Activated B cell treated with CpG ODN at 0.5 μM for 24 hours (primary cell): Measurements from ENCODE around the gene DCST2. TPM values are rescaled to one million over a fixed set of nuclear protein-coding genes. Genes with fewer than 3 reads are reported as not detected.

Experiments
- ATAC-seq: fragments of 200-7000 bp; cut with Tn5 transposase; one replicate; pipeline ENCODE4 v1.10.0; 2021; ENCODE audit warnings: low read depth, mild to moderate bottlenecking, moderate library complexity
- CTCF ChIA-PET: fragments of 350-600 bp; sonication (Branson Sonifier 250); formaldehyde crosslinking; loops from one replicate; lab custom pipeline; 2021; ENCODE audit warnings: antibody characterized with exemption; lab: Charles Lee
- POLR2A ChIA-PET: fragments of 350-600 bp; sonication (Branson Sonifier 250); formaldehyde crosslinking; loops from one replicate; lab custom pipeline; 2021; ENCODE audit warnings: antibody characterized with exemption; lab: Charles Lee
- DNase-seq: peaks from one replicate; pipeline ENCODE4 v3.0.0; 2022
- H3K27ac Mint-ChIP-seq: one replicate; pipeline ENCODE4 v1.8.0; 2020; ENCODE audit warnings: mixed read lengths
- H3K27me3 Mint-ChIP-seq: one replicate; pipeline ENCODE4 v1.8.0; 2021; ENCODE audit warnings: mixed read lengths
- H3K36me3 Mint-ChIP-seq: one replicate; pipeline ENCODE4 v1.8.0; 2021; ENCODE audit warnings: low read depth, mixed read lengths
- H3K4me1 Mint-ChIP-seq: one replicate; pipeline ENCODE4 v1.8.0; 2021; ENCODE audit warnings: mixed read lengths
- H3K4me3 Mint-ChIP-seq: one replicate; pipeline ENCODE4 v1.8.0; 2020; ENCODE audit warnings: mild to moderate bottlenecking, mixed read lengths
- H3K9me3 Mint-ChIP-seq: one replicate; pipeline ENCODE4 v1.8.0; 2020; ENCODE audit warnings: mixed read lengths
- intact Hi-C: fragments of 100-400 bp; cut with micrococcal nuclease; formaldehyde crosslinking; loops from one replicate; pipeline ENCODE4 v1.15.1; 2024
- total RNA-seq: library from RNA; stranded (reverse); gene quantifications from 2 replicates; pipeline ENCODE4 v1.2.3, GENCODE V29; 2022
- TF ChIP-seq, protein P1 (sequence below): fragments of 200-600 bp; IDR thresholded peaks from one replicate; pipeline ENCODE4 v1.8.0; 2022; ENCODE audit warnings: antibody characterized with exemption, mild to moderate bottlenecking

DCST2 gene
- total RNA-seq, 1 donor from 2014 or later, result 1.0 TPM

GRCh38 chr1:154969860-154970452, 63.6 kb downstream of the DCST2 start:
- Mint-ChIP-seq H3K27me3 (no peaks in the 10 kb centered on the region), H3K36me3 (peaks cover 57% of the 10 kb centered on the region), H3K9me3 (no peaks in the 10 kb centered on the region), H3K4me1 (peaks cover 29% of the 10 kb centered on the region), H3K27ac (peak overlapping the region; percentile 62), H3K4me3 (no peak overlapping the region)
- no peak for ATAC-seq
- TF ChIP-seq, protein P1, sequence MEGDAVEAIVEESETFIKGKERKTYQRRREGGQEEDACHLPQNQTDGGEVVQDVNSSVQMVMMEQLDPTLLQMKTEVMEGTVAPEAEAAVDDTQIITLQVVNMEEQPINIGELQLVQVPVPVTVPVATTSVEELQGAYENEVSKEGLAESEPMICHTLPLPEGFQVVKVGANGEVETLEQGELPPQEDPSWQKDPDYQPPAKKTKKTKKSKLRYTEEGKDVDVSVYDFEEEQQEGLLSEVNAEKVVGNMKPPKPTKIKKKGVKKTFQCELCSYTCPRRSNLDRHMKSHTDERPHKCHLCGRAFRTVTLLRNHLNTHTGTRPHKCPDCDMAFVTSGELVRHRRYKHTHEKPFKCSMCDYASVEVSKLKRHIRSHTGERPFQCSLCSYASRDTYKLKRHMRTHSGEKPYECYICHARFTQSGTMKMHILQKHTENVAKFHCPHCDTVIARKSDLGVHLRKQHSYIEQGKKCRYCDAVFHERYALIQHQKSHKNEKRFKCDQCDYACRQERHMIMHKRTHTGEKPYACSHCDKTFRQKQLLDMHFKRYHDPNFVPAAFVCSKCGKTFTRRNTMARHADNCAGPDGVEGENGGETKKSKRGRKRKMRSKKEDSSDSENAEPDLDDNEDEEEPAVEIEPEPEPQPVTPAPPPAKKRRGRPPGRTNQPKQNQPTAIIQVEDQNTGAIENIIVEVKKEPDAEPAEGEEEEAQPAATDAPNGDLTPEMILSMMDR, result no peak
- DNase-seq, result no peak
- intact Hi-C loops, result loop anchor here (10.0 kb wide), 1 partner anchor 205 kb away; the partner anchor contains the start of genes KRTCAP2 and TRIM46
- ChIA-PET POLR2A (interaction anchor here (0.6 to 6.9 kb wide), 4 partner anchors 9 to 322 kb away, joined by 4 to 53 read pairs (median 6); partner anchors contain the start of genes FLAD1 and PYGO2), CTCF (interaction anchor here (2.8 kb wide), 1 partner anchor 47 kb away, joined by 11 read pairs; no protein-coding TSS in a partner anchor)

DNA sequence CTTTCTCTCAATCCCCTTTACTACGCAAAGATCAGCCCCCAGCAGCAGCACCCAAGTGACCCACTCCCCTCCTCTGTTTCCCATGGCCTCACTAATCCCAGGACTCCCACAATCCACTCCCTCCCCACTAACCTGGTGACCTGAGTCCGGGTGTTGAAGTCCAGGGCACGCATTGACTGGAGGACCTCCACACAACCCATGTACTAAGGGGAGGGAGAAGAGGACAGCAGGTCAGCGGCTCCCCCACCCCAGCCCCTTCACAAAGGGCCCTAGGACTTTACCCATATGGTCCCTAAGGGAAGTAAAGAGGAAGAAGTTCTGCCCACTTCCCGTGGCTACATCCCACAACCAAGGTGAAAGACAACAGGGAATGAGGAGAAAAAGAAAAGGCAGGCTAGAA, 64.3 kb downstream of the DCST2 start:
- TF ChIP-seq, protein P1, result no peak

DNA sequence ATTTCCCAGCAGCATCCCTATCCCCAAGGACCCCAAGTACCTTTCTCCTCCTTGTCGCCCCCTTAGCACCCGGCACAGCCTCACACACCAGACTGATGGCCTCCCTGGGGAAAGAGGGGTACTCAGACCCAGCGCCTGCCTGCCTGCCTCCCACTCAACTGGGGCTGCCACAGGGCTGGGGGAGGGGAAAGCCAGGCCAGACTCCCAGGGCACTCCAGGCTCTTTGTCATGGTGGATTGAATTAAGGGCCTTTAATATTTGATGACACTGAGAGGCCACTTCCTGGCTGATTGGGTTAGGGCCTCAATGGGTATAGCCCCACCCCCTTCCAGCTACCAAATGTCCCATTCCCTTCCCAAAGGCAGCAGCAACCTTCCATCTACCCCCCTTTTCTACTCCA, 64.8 kb downstream of the DCST2 start:
- DNase-seq, result no peak
- intact Hi-C loops, result no loop called here
- no peak for ATAC-seq
- TF ChIP-seq, protein P1, result no peak
- H3K27ac Mint-ChIP-seq, result no peak overlapping the region
- POLR2A ChIA-PET, result no interaction called here
- H3K36me3 Mint-ChIP-seq, result peaks cover 68% of the 10 kb centered on the region
- H3K4me1 Mint-ChIP-seq, result peaks cover 32% of the 10 kb centered on the region
- H3K9me3 Mint-ChIP-seq, result no peaks in the 10 kb centered on the region
- H3K4me3 Mint-ChIP-seq, result no peak overlapping the region
- CTCF ChIA-PET, result no interaction called here
- no peaks in the 10 kb centered on the region for H3K27me3 Mint-ChIP-seq

More for the DNA sequence above, 64.3 kb downstream of the DCST2 start:
- Mint-ChIP-seq H3K36me3 (peaks cover 63% of the 10 kb centered on the region), H3K4me1 (peaks cover 29% of the 10 kb centered on the region), H3K4me3 (no peak overlapping the region), H3K27ac (peak overlapping the region; percentile 62), H3K27me3 (no peaks in the 10 kb centered on the region), H3K9me3 (no peaks in the 10 kb centered on the region)
- ATAC-seq (no peak), DNase-seq (no peak)
- intact Hi-C loops, result no loop called here
- CTCF ChIA-PET, result no interaction called here
- POLR2A ChIA-PET, result interaction anchor here (6.9 kb wide), 1 partner anchor 9 kb away, joined by 53 read pairs; the partner anchor contains the start of gene PYGO2

Other genes with a start within 250 kb of the DCST2 start
- 0.44 and 1.1 TPM in 2 replicates for gene KCNN3, start 163.5 kb downstream of the DCST2 start, total RNA-seq
- gene PMVK, start 97.1 kb downstream of the DCST2 start, total RNA-seq, result 24.6 and 26.3 TPM in 2 replicates
- 42.4 and 43.2 TPM in 2 replicates for gene PBXIP1, start 77.7 kb downstream of the DCST2 start, total RNA-seq
- gene PYGO2, start 72.0 kb downstream of the DCST2 start, total RNA-seq, result 33.1 and 38.1 TPM in 2 replicates
- gene SHC1, start 63.0 kb downstream of the DCST2 start, total RNA-seq, result 59.3 and 60.9 TPM in 2 replicates
- gene CKS1B, start 59.1 kb downstream of the DCST2 start, total RNA-seq, result 25.3 and 26.6 TPM in 2 replicates
- gene FLAD1, start 50.4 kb downstream of the DCST2 start, total RNA-seq, result 64.1 and 69.0 TPM in 2 replicates
- gene LENEP, start 40.2 kb downstream of the DCST2 start, total RNA-seq, result 1.8 and 2.4 TPM in 2 replicates
- gene ZBTB7B, start 31.0 kb downstream of the DCST2 start, total RNA-seq, result 56.2 and 56.6 TPM in 2 replicates
- not detected in 2 replicates for gene DCST1, start within 50 bp of the DCST2 start, total RNA-seq
- gene ADAM15, start 17.5 kb upstream of the DCST2 start, total RNA-seq, result 11.3 and 13.7 TPM in 2 replicates
- gene EFNA4, start 30.0 kb upstream of the DCST2 start, total RNA-seq, result 7.8 and 9.5 TPM in 2 replicates
- 1.2 and 1.7 TPM in 2 replicates for gene EFNA3, start 45.1 kb upstream of the DCST2 start, total RNA-seq
- 0.29 TPM in 1 of 2 replicates, not detected in the other for gene EFNA1, start 94.1 kb upstream of the DCST2 start, total RNA-seq
- 77.3 and 85.2 TPM in 2 replicates for gene SLC50A1, start 102.1 kb upstream of the DCST2 start, total RNA-seq
- gene DPM3, start 106.8 kb upstream of the DCST2 start, total RNA-seq, result 33.2 and 36.8 TPM in 2 replicates
- 128 and 132 TPM in 2 replicates for gene KRTCAP2, start 139.5 kb upstream of the DCST2 start, total RNA-seq
- gene TRIM46, start 140.1 kb upstream of the DCST2 start, total RNA-seq, result 1.2 and 1.9 TPM in 2 replicates
- gene THBS3, start 174.1 kb upstream of the DCST2 start, total RNA-seq, result 9.7 and 15.3 TPM in 2 replicates
- 36.7 and 38.2 TPM in 2 replicates for gene MTX1, start 174.9 kb upstream of the DCST2 start, total RNA-seq
- 13.7 and 14.8 TPM in 2 replicates for gene ENTREP3, start 221.7 kb upstream of the DCST2 start, total RNA-seq
- 71.8 and 78.6 TPM in 2 replicates for gene SCAMP3, start 228.6 kb upstream of the DCST2 start, total RNA-seq
- 109 and 112 TPM in 2 replicates for gene CLK2, start 239.7 kb upstream of the DCST2 start, total RNA-seq
- gene HCN3, start 243.7 kb upstream of the DCST2 start, total RNA-seq, result 2.7 TPM in 2 replicates